Astrocyte (in vitro differentiated cells and primary cell): Measurements from ENCODE around the gene CLCN1.

Experiments
- CTCF ChIP-seq: IDR thresholded peaks from 2 replicates; pipeline ENCODE4 v1.5.1; 2011; ENCODE audit warnings: low read depth, mild to moderate bottlenecking, inconsistent platforms, low read length, moderate library complexity; ENCODE audit not compliant: insufficient read depth
- EZH2 ChIP-seq: IDR thresholded peaks from 2 replicates; pipeline ENCODE4 v1.6.1; 2012; ENCODE audit warnings: mild to moderate bottlenecking, low read length, inconsistent platforms; ENCODE audit not compliant: insufficient read depth

- no peak for TF ChIP-seq CTCF
- no peak for TF ChIP-seq EZH2
These were observed 43.0 kb upstream of the CLCN1 start for GRCh38 chr7:143272871-143273270.
